ENCODE measurements around the gene AQP3.

GRCh38 chr9:33433871-33434270, 13.5 kb downstream of the AQP3 start:
- TF ChIP-seq CTCF (IDR thresholded peaks at IDR 0.05) = no peak
- TF ChIP-seq POLR2AphosphoS5 (IDR thresholded peaks at IDR 0.05; ENCODE audit: low read depth, low read length) = no peak
- no peak for TF ChIP-seq TCF7L2 (IDR thresholded peaks at IDR 0.05; ENCODE audit: low read depth, low read length)
- TF ChIP-seq REST (IDR thresholded peaks at IDR 0.05; ENCODE audit: insufficient read depth in 1 of 2, low read depth in 2 of 2, low read length in 1 of 2) = no peak
- TF ChIP-seq SIN3A (IDR thresholded peaks at IDR 0.05; ENCODE audit: borderline replicate concordance, insufficient read depth, low read depth, low read length) = no peak
